Activated gamma-delta T cell treated with anti-CD3 and anti-CD28 coated beads, Interleukin-2, amount 50 U/mL, for 16 hours (primary cell): ENCODE measurements around the gene MACF1.
"Not testable (repeated sequence)": the region's sequence is repeated elsewhere in the genome, so short reads cannot be mapped to it uniquely, and the experiment has no call there.

ENCODE experiments used
- DNase-seq: peaks from one replicate; pipeline ENCODE4 v3.0.0-alpha.2; 2020; ENCODE audit warnings: low read depth

MACF1 gene

GRCh38 chr1:39422614-39423013, 218.1 kb downstream of the MACF1 start:
- DNase-seq = no peak

- no peak for DNase-seq
These were observed 220.7 kb downstream of the MACF1 start for GRCh38 chr1:39425151-39425550.

- DNase-seq = no peak
These were observed 221.1 kb downstream of the MACF1 start for GRCh38 chr1:39425634-39426033.

GRCh38 chr1:39426346-39426745, 221.9 kb downstream of the MACF1 start:
- DNase-seq = no peak

- DNase-seq = no peak
These were observed 222.9 kb downstream of the MACF1 start for GRCh38 chr1:39427374-39427773.

GRCh38 chr1:39427912-39428311, 223.4 kb downstream of the MACF1 start:
- no peak for DNase-seq

- DNase-seq = no peak
These were observed 227.4 kb downstream of the MACF1 start for GRCh38 chr1:39431927-39432326.

GRCh38 chr1:39434797-39435395, 230.4 kb downstream of the MACF1 start:
- no peak for DNase-seq

- no peak for DNase-seq
These were observed 231.1 kb downstream of the MACF1 start for GRCh38 chr1:39435597-39435996.

GRCh38 chr1:39436842-39437241, 232.3 kb downstream of the MACF1 start:
- DNase-seq = no peak

GRCh38 chr1:39438042-39438441, 233.5 kb downstream of the MACF1 start:
- DNase-seq = no peak

GRCh38 chr1:39440856-39441255, 236.4 kb downstream of the MACF1 start:
- DNase-seq = no peak

- DNase-seq = no peak
These were observed 237.3 kb downstream of the MACF1 start for GRCh38 chr1:39441797-39442196.

- DNase-seq = no peak
These were observed 241.1 kb downstream of the MACF1 start for GRCh38 chr1:39445573-39445972.

- no peak for DNase-seq
These were observed 242.6 kb downstream of the MACF1 start for GRCh38 chr1:39446986-39447567.

GRCh38 chr1:39450041-39450440, 245.5 kb downstream of the MACF1 start:
- not testable (repeated sequence) for DNase-seq

- no peak for DNase-seq
These were observed 246.6 kb downstream of the MACF1 start for GRCh38 chr1:39450956-39451606.

- no peak for DNase-seq
These were observed 247.6 kb downstream of the MACF1 start for GRCh38 chr1:39452081-39452480.

GRCh38 chr1:39452540-39452939, 248.0 kb downstream of the MACF1 start:
- no peak for DNase-seq

GRCh38 chr1:39453603-39454002, 249.1 kb downstream of the MACF1 start:
- DNase-seq = no peak

- no peak for DNase-seq
These were observed 254.5 kb downstream of the MACF1 start for GRCh38 chr1:39458991-39459390.

GRCh38 chr1:39462074-39462473, 257.6 kb downstream of the MACF1 start:
- no peak for DNase-seq

GRCh38 chr1:39466413-39467107, 262.1 kb downstream of the MACF1 start:
- no peak for DNase-seq
